ENCODE measurements around the gene RDH14.

Gene RDH14

GRCh38 chr2:18551623-18552022 lies 8.8 kb downstream of the RDH14 start:
- H3K27ac Mint-ChIP-seq = no peak overlapping the region
- no peak for DNase-seq

GRCh38 chr2:18551169-18551568 lies 9.3 kb downstream of the RDH14 start:
- peaks cover 19 to 54% of the 10 kb centered on the region in 2 donors for H3K4me1 Mint-ChIP-seq
- H3K27me3 Mint-ChIP-seq = no peaks in the 10 kb centered on the region
- H3K27ac Mint-ChIP-seq = no peak overlapping the region
- DNase-seq = no peak
- no peak overlapping the region for H3K4me3 Mint-ChIP-seq
- no peak for ATAC-seq (replicated peaks)
- H3K36me3 Mint-ChIP-seq = peaks cover 7 to 19% of the 10 kb centered on the region in 2 donors
- H3K9me3 Mint-ChIP-seq = no peaks in the 10 kb centered on the region

More at GRCh38 chr2:18551623-18552022, 8.8 kb downstream of the RDH14 start:
- Mint-ChIP-seq H3K9me3 (no peaks in the 10 kb centered on the region), H3K4me3 (no peak overlapping the region), H3K36me3 (peaks cover 7 to 24% of the 10 kb centered on the region in 2 donors), H3K27me3 (no peaks in the 10 kb centered on the region), H3K4me1 (peaks cover 20 to 54% of the 10 kb centered on the region in 2 donors)
- ATAC-seq (replicated peaks) = no peak

DNA sequence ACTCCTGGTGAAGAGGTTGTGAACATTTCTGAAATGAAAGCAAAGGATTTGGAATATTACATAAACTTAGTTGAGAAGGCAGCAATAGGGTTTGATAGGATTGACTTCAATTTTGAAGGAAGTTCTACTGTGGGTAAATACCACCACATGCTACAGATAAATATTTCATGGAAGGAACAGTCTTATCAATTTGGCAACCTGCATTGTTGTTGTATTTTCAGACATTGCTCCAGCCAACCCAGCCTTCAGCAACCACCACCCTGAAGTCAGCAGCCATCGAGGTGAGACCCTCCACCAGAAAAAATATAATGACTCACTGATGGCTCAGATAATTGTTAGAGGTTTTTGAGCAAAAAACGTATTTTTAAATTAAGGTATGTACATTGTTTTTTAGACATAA lies 10.0 kb downstream of the RDH14 start:
- Mint-ChIP-seq H3K27ac (no peak overlapping the region), H3K36me3 (peaks cover 6 to 17% of the 10 kb centered on the region in 2 donors), H3K9me3 (no peaks in the 10 kb centered on the region), H3K27me3 (no peaks in the 10 kb centered on the region), H3K4me1 (peaks cover 19 to 56% of the 10 kb centered on the region in 2 donors), H3K4me3 (no peak overlapping the region)
- DNase-seq = no peak
- no peak for ATAC-seq (replicated peaks)

GRCh38 chr2:18549083-18549482 lies 11.4 kb downstream of the RDH14 start:
- no peak overlapping the region for H3K27ac Mint-ChIP-seq
- H3K4me1 Mint-ChIP-seq = peaks cover 18 to 49% of the 10 kb centered on the region in 2 donors

GRCh38 chr2:18548621-18549020 lies 11.8 kb downstream of the RDH14 start:
- DNase-seq (no peak), ATAC-seq (replicated peaks) (no peak)
- H3K36me3 Mint-ChIP-seq = peaks cover 0 to 7% of the 10 kb centered on the region in 2 donors
- no peak overlapping the region for H3K4me3 Mint-ChIP-seq
- no peak overlapping the region for H3K27ac Mint-ChIP-seq
- H3K4me1 Mint-ChIP-seq = peaks cover 15 to 46% of the 10 kb centered on the region in 2 donors
- H3K9me3 Mint-ChIP-seq = no peaks in the 10 kb centered on the region
- no peaks in the 10 kb centered on the region for H3K27me3 Mint-ChIP-seq

More at GRCh38 chr2:18549083-18549482, 11.4 kb downstream of the RDH14 start:
- ATAC-seq (replicated peaks) (no peak), DNase-seq (no peak)
- no peaks in the 10 kb centered on the region for H3K27me3 Mint-ChIP-seq
- H3K36me3 Mint-ChIP-seq = peaks cover 0 to 7% of the 10 kb centered on the region in 2 donors
- no peak overlapping the region for H3K4me3 Mint-ChIP-seq
- no peaks in the 10 kb centered on the region for H3K9me3 Mint-ChIP-seq

- no peaks in the 10 kb centered on the region for H3K27me3 Mint-ChIP-seq
- H3K27ac Mint-ChIP-seq = no peak overlapping the region
- no peak for ATAC-seq (replicated peaks)
- peaks cover 12 to 27% of the 10 kb centered on the region in 2 donors for H3K4me1 Mint-ChIP-seq
- no peak overlapping the region for H3K4me3 Mint-ChIP-seq
- peaks cover 3 to 12% of the 10 kb centered on the region in 2 donors for H3K36me3 Mint-ChIP-seq
- no peaks in the 10 kb centered on the region for H3K9me3 Mint-ChIP-seq
- no peak for DNase-seq
Measured at GRCh38 chr2:18546567-18546966, 13.9 kb downstream of the RDH14 start.

GRCh38 chr2:18545384-18545783 lies 15.1 kb downstream of the RDH14 start:
- ATAC-seq (replicated peaks) = no peak
- H3K4me1 Mint-ChIP-seq = peaks cover 11 to 20% of the 10 kb centered on the region in 2 donors
- peaks cover 9 to 17% of the 10 kb centered on the region in 2 donors for H3K36me3 Mint-ChIP-seq
- H3K27me3 Mint-ChIP-seq = no peaks in the 10 kb centered on the region
- H3K4me3 Mint-ChIP-seq = no peak overlapping the region
- H3K9me3 Mint-ChIP-seq = peaks cover 4 to 6% of the 10 kb centered on the region in 2 donors
- H3K27ac Mint-ChIP-seq = no peak overlapping the region
- no peak for DNase-seq

GRCh38 chr2:18544171-18544570 lies 16.3 kb downstream of the RDH14 start:
- Mint-ChIP-seq H3K4me1 (peaks cover 8 to 12% of the 10 kb centered on the region in 2 donors), H3K4me3 (no peak overlapping the region), H3K36me3 (peaks cover 9 to 12% of the 10 kb centered on the region in 2 donors), H3K9me3 (peaks cover 4 to 6% of the 10 kb centered on the region in 2 donors), H3K27ac (no peak overlapping the region), H3K27me3 (no peaks in the 10 kb centered on the region)
- ATAC-seq (replicated peaks) (no peak), DNase-seq (no peak)

- H3K36me3 Mint-ChIP-seq = peaks cover 9 to 12% of the 10 kb centered on the region in 2 donors
Measured at GRCh38 chr2:18540872-18541271, 19.6 kb downstream of the RDH14 start.

DNA sequence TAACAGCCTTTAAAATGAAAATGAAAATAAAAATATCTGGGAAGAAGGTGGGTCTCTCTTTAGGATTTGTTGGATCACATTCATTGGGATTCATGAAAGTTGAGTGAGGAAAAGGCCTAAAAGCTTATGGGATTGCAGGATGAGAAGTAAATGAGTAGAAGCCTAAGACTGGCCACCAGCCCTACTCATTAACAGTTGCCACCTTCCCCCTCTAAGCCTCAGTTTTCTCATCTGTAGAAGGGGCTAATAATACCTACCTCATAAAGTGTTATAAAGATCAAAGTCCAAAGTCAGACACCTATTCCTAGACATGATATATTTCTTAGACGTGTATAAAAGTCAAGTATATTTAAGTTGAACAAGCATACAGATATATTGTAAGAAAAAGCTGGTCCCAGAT lies 23.8 kb downstream of the RDH14 start:
- Mint-ChIP-seq H3K4me1 (no peaks in the 10 kb centered on the region), H3K9me3 (peaks cover 4 to 6% of the 10 kb centered on the region in 2 donors), H3K27ac (no peak overlapping the region), H3K27me3 (peaks cover 10 to 31% of the 10 kb centered on the region in 2 donors), H3K36me3 (peaks cover 6 to 8% of the 10 kb centered on the region in 2 donors), H3K4me3 (no peak overlapping the region)
- ATAC-seq (replicated peaks) = no peak
- no peak for DNase-seq

More at GRCh38 chr2:18540872-18541271, 19.6 kb downstream of the RDH14 start:
- no peak for ATAC-seq (replicated peaks)
- H3K9me3 Mint-ChIP-seq = peaks cover 4 to 6% of the 10 kb centered on the region in 2 donors
- H3K27me3 Mint-ChIP-seq = peaks cover 2 to 9% of the 10 kb centered on the region in 2 donors
- H3K27ac Mint-ChIP-seq = no peak overlapping the region
- DNase-seq = no peak
- no peak overlapping the region for H3K4me3 Mint-ChIP-seq
- peaks cover 0 to 2% of the 10 kb centered on the region in 2 donors for H3K4me1 Mint-ChIP-seq

GRCh38 chr2:18536100-18536499 lies 24.4 kb downstream of the RDH14 start:
- H3K36me3 Mint-ChIP-seq = peaks cover 4 to 5% of the 10 kb centered on the region in 2 donors
- ATAC-seq (replicated peaks) (no peak), DNase-seq (no peak)
- peaks cover 10 to 31% of the 10 kb centered on the region in 2 donors for H3K27me3 Mint-ChIP-seq
- no peak overlapping the region for H3K4me3 Mint-ChIP-seq
- no peaks in the 10 kb centered on the region for H3K4me1 Mint-ChIP-seq
- peaks cover 4 to 5% of the 10 kb centered on the region in 2 donors for H3K9me3 Mint-ChIP-seq
- H3K27ac Mint-ChIP-seq = no peak overlapping the region

DNA sequence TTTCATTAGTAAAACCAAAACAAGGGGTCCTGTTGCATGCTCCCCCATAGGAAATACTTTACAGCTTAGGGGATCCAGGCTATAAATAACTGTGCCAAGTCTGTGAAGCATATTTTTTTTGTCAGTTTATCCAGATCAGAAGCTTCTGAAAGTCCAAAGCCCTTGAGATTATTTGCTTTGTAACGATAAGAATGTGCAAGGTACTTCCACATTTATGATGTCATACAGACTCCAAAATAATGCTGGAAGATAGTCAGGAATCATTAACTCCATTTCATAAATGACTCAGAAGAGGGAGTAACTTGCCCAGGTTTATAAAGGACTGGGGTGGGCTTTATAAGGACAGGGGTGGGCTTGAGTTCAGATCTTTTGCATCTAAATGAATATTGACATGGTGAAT lies 29.3 kb downstream of the RDH14 start:
- H3K27me3 Mint-ChIP-seq = peaks cover 13 to 24% of the 10 kb centered on the region in 2 donors
- no peak overlapping the region for H3K27ac Mint-ChIP-seq
- H3K4me1 Mint-ChIP-seq = no peaks in the 10 kb centered on the region
- no peaks in the 10 kb centered on the region for H3K9me3 Mint-ChIP-seq
- ATAC-seq (replicated peaks) (no peak), DNase-seq (no peak)
- H3K4me3 Mint-ChIP-seq = no peak overlapping the region
- no peaks in the 10 kb centered on the region for H3K36me3 Mint-ChIP-seq

GRCh38 chr2:18527822-18528221 lies 32.6 kb downstream of the RDH14 start:
- peaks cover 3 to 14% of the 10 kb centered on the region in 2 donors for H3K27me3 Mint-ChIP-seq

DNA sequence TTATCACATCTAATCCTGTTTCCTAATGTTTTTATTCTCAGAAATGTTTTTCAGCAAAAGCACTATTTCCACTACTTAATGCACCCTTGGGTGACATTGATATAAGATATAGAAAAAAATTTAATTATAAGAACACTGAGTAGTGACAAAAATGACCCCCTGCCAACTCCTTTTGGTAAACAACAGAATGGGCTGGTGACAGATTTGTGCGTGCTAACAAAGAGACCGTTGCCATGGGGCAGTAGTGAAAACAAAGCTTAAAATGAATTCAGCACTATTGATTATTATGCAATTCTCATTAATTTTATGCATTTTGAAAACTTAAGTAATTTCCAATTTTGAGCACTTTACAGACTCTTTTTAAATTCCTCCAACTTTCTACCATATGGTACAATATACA lies 33.1 kb downstream of the RDH14 start:
- ATAC-seq (replicated peaks) = no peak
- H3K36me3 Mint-ChIP-seq = no peaks in the 10 kb centered on the region
- H3K4me1 Mint-ChIP-seq = no peaks in the 10 kb centered on the region
- no peak overlapping the region for H3K27ac Mint-ChIP-seq
- no peak for DNase-seq
- H3K4me3 Mint-ChIP-seq = no peak overlapping the region
- peaks cover 0 to 11% of the 10 kb centered on the region in 2 donors for H3K27me3 Mint-ChIP-seq
- no peaks in the 10 kb centered on the region for H3K9me3 Mint-ChIP-seq

More at GRCh38 chr2:18527822-18528221, 32.6 kb downstream of the RDH14 start:
- Mint-ChIP-seq H3K9me3 (no peaks in the 10 kb centered on the region), H3K4me1 (no peaks in the 10 kb centered on the region), H3K36me3 (no peaks in the 10 kb centered on the region), H3K4me3 (no peak overlapping the region), H3K27ac (no peak overlapping the region)
- DNase-seq = no peak
- ATAC-seq (replicated peaks) = no peak

DNA sequence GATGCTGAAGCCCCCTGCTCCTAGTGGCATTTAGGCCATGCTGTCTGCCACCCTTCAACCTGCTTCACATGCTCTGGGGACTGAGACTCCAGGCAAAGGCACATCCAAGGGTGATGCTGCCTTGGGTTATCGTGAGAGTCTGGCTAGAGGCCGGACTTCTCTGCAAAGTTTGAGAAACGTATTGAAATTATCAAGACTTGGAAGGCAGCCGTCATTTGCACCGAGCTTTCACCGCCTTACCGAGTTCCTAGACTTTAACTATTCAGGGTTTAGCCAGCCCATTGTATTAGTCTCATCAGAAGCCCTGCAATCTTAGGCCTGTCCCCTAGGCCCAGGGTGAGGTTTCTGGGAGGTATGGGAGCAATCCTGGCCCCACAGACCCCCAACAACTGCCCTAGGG lies 34.0 kb downstream of the RDH14 start:
- H3K27me3 Mint-ChIP-seq = peaks cover 0 to 11% of the 10 kb centered on the region in 2 donors
- H3K36me3 Mint-ChIP-seq = no peaks in the 10 kb centered on the region
- H3K27ac Mint-ChIP-seq = no peak overlapping the region
- no peak overlapping the region for H3K4me3 Mint-ChIP-seq
- H3K9me3 Mint-ChIP-seq = no peaks in the 10 kb centered on the region
- ATAC-seq (replicated peaks) = no peak
- no peaks in the 10 kb centered on the region for H3K4me1 Mint-ChIP-seq
- DNase-seq = no peak
